ENCODE measurements around the gene C6orf118. TPM values are rescaled to one million over a fixed set of nuclear protein-coding genes. Genes with fewer than 3 reads are reported as not detected.

Gene C6orf118
- total and polyA plus RNA-seq, 2 donors (not counting 3 experiments of a cell fraction or from before 2014, with no cell fraction given) = not detected

GRCh38 chr6:165231581-165232561 lies 77.5 kb downstream of the C6orf118 start:
- TF ChIP-seq FOS (IDR thresholded peaks at IDR 0.05; ENCODE audit: borderline replicate concordance, insufficient read depth, low read length) (no peak), GATA2 (IDR thresholded peaks at IDR 0.05; ENCODE audit: insufficient read depth, insufficient read length, low read depth, low read length) (no peak), CTCF (IDR thresholded peaks at IDR 0.05; ENCODE audit: extremely low read depth in 1 of 2, insufficient read depth in 1 of 2, low read depth in 1 of 2, low read length in 2 of 2) (no peak), POLR2AphosphoS5 (IDR thresholded peaks at IDR 0.05; ENCODE audit: insufficient read depth, low read depth, low read length) (no peak), MAX (IDR thresholded peaks at IDR 0.05; ENCODE audit: insufficient read depth, insufficient read length) (no peak), JUN (IDR thresholded peaks at IDR 0.05; ENCODE audit: borderline replicate concordance, insufficient read depth, insufficient read length, low read depth) (no peak), POLR2A (IDR thresholded peaks at IDR 0.05; ENCODE audit: low read depth, low read length) (no peak), MYC (IDR thresholded peaks at IDR 0.05; ENCODE audit: low read depth, low read length) (no peak), EZH2 (IDR thresholded peaks at IDR 0.05; ENCODE audit: borderline replicate concordance, low read depth, low read length, severe bottlenecking) (no peak)
- Histone ChIP-seq H2AFZ (ENCODE audit: low read depth, low read length) (no peak overlapping the region), H3K4me2 (ENCODE audit: insufficient read depth, low read length) (no peak overlapping the region), H3K27me3 (ENCODE audit: control insufficient read depth in 2 of 2, insufficient read depth in 2 of 2, low read length in 2 of 2) (no peaks in the 10 kb centered on the region), H3K9me3 (replicated peaks; ENCODE audit: control insufficient read depth, insufficient read depth, low read length) (peaks cover 3% of the 10 kb centered on the region), H3K4me3 (replicated peaks in 1 of 3; ENCODE audit: insufficient read depth in 1 of 3, low read depth in 1 of 3, low read length in 3 of 3) (no peak overlapping the region), H3K27ac (ENCODE audit: insufficient read depth, low read depth, low read length) (no peak overlapping the region), H4K20me1 (replicated peaks; ENCODE audit: control insufficient read depth, extremely low read depth, insufficient read depth, low read length) (no peaks in the 10 kb centered on the region), H3K36me3 (ENCODE audit: control insufficient read depth in 2 of 2, extremely low read depth in 1 of 2, insufficient read depth in 2 of 2, low read length in 2 of 2) (no peaks in the 10 kb centered on the region), H3K9ac (replicated peaks; ENCODE audit: extremely low read depth, insufficient read depth, low read length) (no peak overlapping the region), H3K9me1 (replicated peaks; ENCODE audit: control insufficient read depth, extremely low read depth, insufficient read depth, low read length) (no peaks in the 10 kb centered on the region), H3K79me2 (ENCODE audit: control insufficient read depth, insufficient read depth, low read length) (no peaks in the 10 kb centered on the region), H3K4me1 (ENCODE audit: control insufficient read depth, extremely low read depth, insufficient read depth, low read length) (no peaks in the 10 kb centered on the region)
- ChIA-PET POLR2A (no interaction called here), CTCF (interaction anchor here (1.1 kb wide), 1 partner anchor 14 kb away, joined by 3 read pairs; no protein-coding TSS in a partner anchor)
- intact Hi-C loops (cut with micrococcal nuclease) = no loop called here
- no TSS peak for BruUV-seq (replicated peaks)
- FAIRE-seq (no peak), DNase-seq (ENCODE audit: low read depth, low spot score) (no peak)
- dilution Hi-C loops (cut with MboI; ENCODE audit: extremely low pct_ligation_motif_present, low sequenced_read_pairs) = no loop called here

Measured in endothelial cell of umbilical vein (primary cell).